GM11168 (cell line): ENCODE measurements around the gene DEFB112.

Source experiments
- in situ Hi-C: fragments of 300-500 bp; cut with MboI; formaldehyde crosslinking; loops from one replicate; pipeline ENCODE4 v1.12.0; 2022; ENCODE audit warnings: low sequenced_read_pairs; ENCODE audit not compliant: unreplicated experiment

DEFB112 gene

DNA sequence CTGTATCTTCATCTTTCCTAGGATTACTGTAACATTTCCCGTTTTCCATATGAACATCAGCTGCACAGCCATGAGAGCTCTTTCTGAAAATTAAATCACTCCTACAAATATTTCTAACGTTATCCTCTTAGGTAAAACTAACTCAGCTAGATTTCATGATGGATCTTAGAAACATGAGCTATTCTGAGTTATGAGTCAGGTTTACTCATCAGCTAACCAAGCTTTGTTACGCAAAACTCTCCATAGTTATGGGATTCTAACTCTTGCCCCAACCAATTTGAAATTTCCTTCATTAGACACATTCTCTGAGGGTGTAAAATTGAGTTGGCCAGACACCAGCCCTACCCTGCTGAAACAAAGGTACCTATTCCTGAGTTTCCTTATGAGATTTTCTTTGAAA lies 41.9 kb downstream of the DEFB112 start:
- in situ Hi-C loops, result no loop called here

GRCh38 chr6:50003139-50003538 lies 46.6 kb downstream of the DEFB112 start:
- in situ Hi-C loops, result no loop called here

GRCh38 chr6:49995278-49995677 lies 54.5 kb downstream of the DEFB112 start:
- in situ Hi-C loops, result no loop called here
